ENCODE data around the gene DDI1.
"Not testable (repeated sequence)": the region's sequence is repeated elsewhere in the genome, so short reads cannot be mapped to it uniquely, and the experiment has no call there.

Gene DDI1

DNA sequence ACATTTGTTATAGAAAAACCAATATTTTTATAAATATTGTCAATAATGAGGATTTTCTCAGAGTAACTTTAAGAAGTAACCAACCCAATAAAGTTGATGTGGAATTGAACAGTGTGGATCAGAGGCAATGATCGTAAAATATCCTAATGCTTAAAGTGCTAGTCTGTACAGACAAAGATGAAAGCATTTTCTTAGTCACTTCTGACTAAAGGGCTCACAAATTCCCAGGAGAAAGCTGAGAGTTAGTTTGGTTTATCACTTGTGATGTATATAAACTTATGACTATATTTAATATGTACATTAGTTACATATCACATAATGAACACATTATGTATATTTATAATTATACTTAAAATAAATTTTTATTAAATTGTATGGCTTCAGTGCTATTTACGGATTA lies 25.4 kb upstream of the DDI1 start:
- Mint-ChIP-seq H3K9me3 (no peaks in the 10 kb centered on the region), H3K4me1 (ENCODE audit: low read depth) (no peaks in the 10 kb centered on the region), H3K27me3 (ENCODE audit: low read depth) (no peaks in the 10 kb centered on the region), H3K4me3 (no peak overlapping the region), H3K36me3 (ENCODE audit: low read depth) (no peaks in the 10 kb centered on the region), H3K27ac (no peak overlapping the region)
- no peak for DNase-seq (ENCODE audit: low spot score)

- Mint-ChIP-seq H3K27me3 (ENCODE audit: low read depth) (no peaks in the 10 kb centered on the region), H3K36me3 (ENCODE audit: low read depth) (no peaks in the 10 kb centered on the region), H3K27ac (no peak overlapping the region), H3K4me3 (no peak overlapping the region), H3K9me3 (no peaks in the 10 kb centered on the region), H3K4me1 (ENCODE audit: low read depth) (no peaks in the 10 kb centered on the region)
- no peak for DNase-seq (ENCODE audit: low spot score)
These were observed 20.6 kb upstream of the DDI1 start for GRCh38 chr11:104015649-104016415.

GRCh38 chr11:104024572-104024971 lies 11.9 kb upstream of the DDI1 start:
- no peaks in the 10 kb centered on the region for H3K27me3 Mint-ChIP-seq (ENCODE audit: low read depth)
- no peak for DNase-seq (ENCODE audit: low spot score)
- no peak overlapping the region for H3K4me3 Mint-ChIP-seq
- H3K4me1 Mint-ChIP-seq (ENCODE audit: low read depth): no peaks in the 10 kb centered on the region
- H3K36me3 Mint-ChIP-seq (ENCODE audit: low read depth): no peaks in the 10 kb centered on the region
- no peaks in the 10 kb centered on the region for H3K9me3 Mint-ChIP-seq
- H3K27ac Mint-ChIP-seq: no peak overlapping the region

DNA sequence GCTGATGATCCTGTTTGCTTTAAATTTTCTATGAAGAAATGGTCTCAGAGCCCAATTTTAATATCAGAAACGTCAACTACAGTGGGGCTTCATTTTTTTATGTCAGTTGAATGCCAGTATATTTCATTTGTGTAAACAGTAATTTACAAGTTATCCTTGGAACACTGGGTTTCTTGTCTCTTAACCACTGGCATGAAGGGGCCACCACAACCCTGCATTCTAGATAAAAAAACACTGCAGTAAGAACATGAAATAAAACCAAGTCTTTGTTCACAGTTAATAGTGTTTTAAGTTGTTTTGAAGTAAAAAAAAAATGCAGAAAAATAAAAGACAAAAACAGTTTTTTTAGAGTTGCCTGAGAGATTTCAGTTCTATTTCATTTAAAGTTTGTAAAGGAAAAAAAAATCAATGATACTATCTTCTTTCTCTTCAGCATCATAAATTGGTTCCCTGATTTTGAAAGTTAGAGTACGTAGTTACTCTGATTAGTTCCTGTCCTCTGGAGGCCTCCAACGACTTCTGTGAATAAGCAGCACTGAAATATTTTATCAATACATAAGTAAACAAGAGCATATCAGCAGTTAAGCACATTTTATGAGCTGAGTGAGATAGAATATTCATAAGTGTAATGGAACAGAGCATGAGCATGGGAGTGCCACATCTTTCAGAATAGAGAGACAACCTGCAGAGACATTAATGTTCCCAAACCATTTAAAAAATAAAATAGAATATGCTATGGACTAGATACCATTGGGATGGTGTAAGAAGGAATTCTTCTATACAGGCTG lies 7.8 kb upstream of the DDI1 start:
- Mint-ChIP-seq H3K36me3 (ENCODE audit: low read depth) (no peaks in the 10 kb centered on the region), H3K27me3 (ENCODE audit: low read depth) (no peaks in the 10 kb centered on the region), H3K9me3 (no peaks in the 10 kb centered on the region), H3K4me1 (ENCODE audit: low read depth) (no peaks in the 10 kb centered on the region), H3K4me3 (no peak overlapping the region), H3K27ac (no peak overlapping the region)
- no peak for DNase-seq (ENCODE audit: low spot score)

DNA sequence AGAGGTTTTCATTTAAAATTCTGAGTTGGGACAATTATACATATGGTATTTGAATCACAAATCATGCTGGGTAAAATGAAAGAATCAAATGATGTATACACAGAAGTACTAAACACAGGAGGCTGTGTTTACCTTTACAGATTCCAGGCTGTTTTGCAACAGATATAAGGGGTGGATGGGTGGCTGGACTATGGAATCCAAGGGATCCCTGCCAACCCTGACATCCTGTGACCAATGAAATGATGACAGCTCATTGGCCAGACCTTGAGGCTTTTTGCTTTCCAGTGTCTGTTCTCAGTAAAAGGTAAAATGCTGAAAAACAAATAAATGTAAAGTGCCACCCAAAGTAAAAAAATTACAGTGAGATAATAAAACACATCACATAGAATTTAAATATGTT lies 3.3 kb upstream of the DDI1 start:
- Mint-ChIP-seq H3K27me3 (ENCODE audit: low read depth) (no peaks in the 10 kb centered on the region), H3K4me3 (no peak overlapping the region), H3K36me3 (ENCODE audit: low read depth) (no peaks in the 10 kb centered on the region), H3K4me1 (ENCODE audit: low read depth) (no peaks in the 10 kb centered on the region), H3K27ac (no peak overlapping the region), H3K9me3 (no peaks in the 10 kb centered on the region)
- no peak for DNase-seq (ENCODE audit: low spot score)

- H3K36me3 Mint-ChIP-seq (ENCODE audit: low read depth): no peaks in the 10 kb centered on the region
These were observed 2.9 kb upstream of the DDI1 start for GRCh38 chr11:104033561-104033960.

GRCh38 chr11:104036995-104037394 lies 555 bp downstream of the DDI1 start:
- no peaks in the 10 kb centered on the region for H3K9me3 Mint-ChIP-seq
- H3K27ac Mint-ChIP-seq: no peak overlapping the region
- H3K4me3 Mint-ChIP-seq: no peak overlapping the region
- no peak for DNase-seq (ENCODE audit: low spot score)
- H3K27me3 Mint-ChIP-seq (ENCODE audit: low read depth): no peaks in the 10 kb centered on the region
- no peaks in the 10 kb centered on the region for H3K4me1 Mint-ChIP-seq (ENCODE audit: low read depth)
- no peaks in the 10 kb centered on the region for H3K36me3 Mint-ChIP-seq (ENCODE audit: low read depth)

More at GRCh38 chr11:104033561-104033960, 2.9 kb upstream of the DDI1 start:
- DNase-seq (ENCODE audit: low spot score): no peak
- Mint-ChIP-seq H3K9me3 (no peaks in the 10 kb centered on the region), H3K27me3 (ENCODE audit: low read depth) (no peaks in the 10 kb centered on the region), H3K27ac (no peak overlapping the region), H3K4me1 (ENCODE audit: low read depth) (no peaks in the 10 kb centered on the region), H3K4me3 (no peak overlapping the region)

DNA sequence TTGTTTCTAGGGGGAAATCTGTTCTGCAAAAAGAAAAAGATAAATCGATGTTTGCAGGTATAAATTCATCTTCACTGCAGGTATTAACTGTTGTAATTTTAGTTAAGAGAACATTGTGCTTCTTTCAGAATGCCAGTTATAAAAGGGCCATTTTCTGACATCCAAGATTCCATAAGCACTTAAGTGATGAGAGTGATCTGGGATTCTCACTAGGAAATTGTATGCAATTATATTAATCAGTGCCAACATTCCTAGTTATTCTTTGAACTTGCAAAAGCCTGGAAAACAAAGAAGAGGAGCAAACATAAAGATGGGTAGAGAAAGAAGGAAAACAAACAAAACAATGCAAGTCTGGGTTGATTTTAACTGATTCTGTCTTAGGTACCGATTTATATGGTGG lies 5.4 kb downstream of the DDI1 start:
- Mint-ChIP-seq H3K27ac (no peak overlapping the region), H3K36me3 (ENCODE audit: low read depth) (no peaks in the 10 kb centered on the region)

DNA sequence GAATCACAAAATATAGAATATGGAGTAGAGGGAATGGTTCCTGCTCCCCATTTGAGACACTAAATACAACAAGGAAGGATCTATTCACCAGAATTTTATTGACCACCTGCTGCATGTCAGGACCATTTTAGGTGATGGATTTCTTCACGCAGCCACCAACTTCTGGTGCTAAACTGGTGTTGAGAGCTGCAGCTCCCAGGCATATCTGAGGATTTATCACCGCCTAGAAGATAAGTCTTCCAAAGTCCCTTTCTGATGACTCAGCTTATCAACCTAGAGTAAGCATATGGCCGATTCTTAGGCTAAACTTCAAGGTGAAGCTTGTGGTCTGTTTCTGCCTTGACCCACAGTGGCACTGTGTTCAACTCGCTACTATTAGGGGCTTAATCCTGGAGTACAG lies 6.7 kb downstream of the DDI1 start:
- Mint-ChIP-seq H3K27me3 (ENCODE audit: low read depth) (no peaks in the 10 kb centered on the region), H3K4me1 (ENCODE audit: low read depth) (no peaks in the 10 kb centered on the region), H3K27ac (no peak overlapping the region), H3K36me3 (ENCODE audit: low read depth) (no peaks in the 10 kb centered on the region), H3K9me3 (no peaks in the 10 kb centered on the region), H3K4me3 (no peak overlapping the region)
- DNase-seq (ENCODE audit: low spot score): no peak

More for the DNA sequence above, 5.4 kb downstream of the DDI1 start:
- H3K27me3 Mint-ChIP-seq (ENCODE audit: low read depth): no peaks in the 10 kb centered on the region
- no peaks in the 10 kb centered on the region for H3K9me3 Mint-ChIP-seq
- DNase-seq (ENCODE audit: low spot score): no peak
- no peaks in the 10 kb centered on the region for H3K4me1 Mint-ChIP-seq (ENCODE audit: low read depth)
- no peak overlapping the region for H3K4me3 Mint-ChIP-seq

GRCh38 chr11:104043678-104044239 lies 7.3 kb downstream of the DDI1 start:
- Mint-ChIP-seq H3K4me1 (ENCODE audit: low read depth) (no peaks in the 10 kb centered on the region), H3K27ac (no peak overlapping the region)
- DNase-seq (ENCODE audit: low spot score): no peak

GRCh38 chr11:104046331-104046730 lies 9.9 kb downstream of the DDI1 start:
- H3K4me3 Mint-ChIP-seq: no peak overlapping the region
- no peaks in the 10 kb centered on the region for H3K36me3 Mint-ChIP-seq (ENCODE audit: low read depth)
- H3K4me1 Mint-ChIP-seq (ENCODE audit: low read depth): no peaks in the 10 kb centered on the region

More at GRCh38 chr11:104043678-104044239, 7.3 kb downstream of the DDI1 start:
- no peaks in the 10 kb centered on the region for H3K27me3 Mint-ChIP-seq (ENCODE audit: low read depth)
- no peaks in the 10 kb centered on the region for H3K36me3 Mint-ChIP-seq (ENCODE audit: low read depth)
- no peaks in the 10 kb centered on the region for H3K9me3 Mint-ChIP-seq
- no peak overlapping the region for H3K4me3 Mint-ChIP-seq

DNA sequence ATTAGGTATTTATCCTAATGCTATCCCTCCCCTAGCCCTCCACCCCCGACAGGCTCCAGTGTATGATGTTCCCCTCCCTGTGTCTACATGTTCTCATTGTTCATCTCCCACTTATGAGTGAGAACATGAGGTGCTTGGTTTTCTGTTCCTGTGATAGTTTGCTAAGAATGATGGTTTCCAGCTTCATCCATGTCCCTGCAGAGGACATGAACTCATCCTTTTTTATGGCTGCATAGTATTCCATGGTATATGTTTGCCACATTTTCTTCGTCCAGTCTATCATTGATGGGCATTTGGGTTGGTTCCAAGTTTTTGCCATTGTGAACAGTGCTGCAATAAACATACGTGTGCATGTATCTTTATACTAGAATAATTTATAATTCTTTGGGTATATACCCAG lies 10.4 kb downstream of the DDI1 start:
- H3K9me3 Mint-ChIP-seq; H3K4me3 Mint-ChIP-seq; DNase-seq (ENCODE audit: low spot score); H3K36me3 Mint-ChIP-seq (ENCODE audit: low read depth); H3K27me3 Mint-ChIP-seq (ENCODE audit: low read depth); H3K4me1 Mint-ChIP-seq (ENCODE audit: low read depth); H3K27ac Mint-ChIP-seq: not testable (repeated sequence)

More at GRCh38 chr11:104046331-104046730, 9.9 kb downstream of the DDI1 start:
- Mint-ChIP-seq H3K9me3 (no peaks in the 10 kb centered on the region), H3K27me3 (ENCODE audit: low read depth) (no peaks in the 10 kb centered on the region), H3K27ac (no peak overlapping the region)
- no peak for DNase-seq (ENCODE audit: low spot score)

DNA sequence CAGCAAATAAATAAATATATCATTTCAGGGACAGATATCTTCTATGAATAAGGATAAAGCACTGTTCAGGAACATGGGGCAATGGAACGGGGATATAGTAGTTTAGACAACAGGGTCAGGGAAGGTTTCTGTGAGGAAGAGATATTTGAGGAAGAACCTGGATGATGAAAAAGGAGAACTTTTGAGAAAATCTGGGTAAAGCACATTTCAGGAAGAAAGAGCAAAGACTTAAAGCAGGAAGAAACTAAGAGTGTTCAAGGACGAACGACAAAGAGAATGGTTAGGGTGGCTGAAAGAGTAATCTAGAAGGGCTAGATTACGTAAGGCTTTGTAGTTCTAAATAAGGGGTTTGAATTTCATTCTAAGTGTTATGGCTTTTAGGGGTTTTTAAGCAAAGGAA lies 12.7 kb downstream of the DDI1 start:
- H3K27me3 Mint-ChIP-seq (ENCODE audit: low read depth): no peaks in the 10 kb centered on the region
- no peak for DNase-seq (ENCODE audit: low spot score)
- H3K9me3 Mint-ChIP-seq: no peaks in the 10 kb centered on the region
- no peaks in the 10 kb centered on the region for H3K4me1 Mint-ChIP-seq (ENCODE audit: low read depth)
- no peak overlapping the region for H3K4me3 Mint-ChIP-seq
- no peaks in the 10 kb centered on the region for H3K36me3 Mint-ChIP-seq (ENCODE audit: low read depth)
- no peak overlapping the region for H3K27ac Mint-ChIP-seq

DNA sequence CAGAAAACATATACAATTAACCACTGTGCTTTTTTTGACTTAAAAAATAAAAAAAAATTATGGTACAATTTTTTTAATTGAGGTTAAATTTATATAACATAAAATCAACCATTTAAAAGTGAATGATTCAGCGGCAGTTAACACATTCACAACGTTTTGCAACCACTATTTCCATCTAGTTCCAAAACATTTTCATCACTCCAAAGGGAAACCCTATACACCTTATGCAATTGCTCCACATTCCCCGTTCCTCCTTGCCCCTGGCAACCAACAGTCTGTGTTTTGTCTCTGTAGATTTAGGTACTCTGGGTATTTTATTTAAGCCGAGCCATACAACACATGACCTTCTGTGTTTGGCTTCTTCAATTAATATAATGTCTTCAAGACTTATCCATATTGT lies 15.3 kb downstream of the DDI1 start:
- DNase-seq (ENCODE audit: low spot score): no peak
- no peak overlapping the region for H3K27ac Mint-ChIP-seq
- H3K9me3 Mint-ChIP-seq: no peaks in the 10 kb centered on the region
- no peaks in the 10 kb centered on the region for H3K27me3 Mint-ChIP-seq (ENCODE audit: low read depth)
- H3K36me3 Mint-ChIP-seq (ENCODE audit: low read depth): no peaks in the 10 kb centered on the region
- no peak overlapping the region for H3K4me3 Mint-ChIP-seq
- no peaks in the 10 kb centered on the region for H3K4me1 Mint-ChIP-seq (ENCODE audit: low read depth)
